ENCODE data around the gene ING3. TPM values are rescaled to one million over a fixed set of nuclear protein-coding genes. Genes with fewer than 3 reads are reported as not detected.
"Not testable (repeated sequence)": the region's sequence is repeated elsewhere in the genome, so short reads cannot be mapped to it uniquely, and the experiment has no call there.

ING3 gene
- total RNA-seq, 4 donors from 2014 or later: 5.8 to 9.9 (median 6.7) TPM

DNA sequence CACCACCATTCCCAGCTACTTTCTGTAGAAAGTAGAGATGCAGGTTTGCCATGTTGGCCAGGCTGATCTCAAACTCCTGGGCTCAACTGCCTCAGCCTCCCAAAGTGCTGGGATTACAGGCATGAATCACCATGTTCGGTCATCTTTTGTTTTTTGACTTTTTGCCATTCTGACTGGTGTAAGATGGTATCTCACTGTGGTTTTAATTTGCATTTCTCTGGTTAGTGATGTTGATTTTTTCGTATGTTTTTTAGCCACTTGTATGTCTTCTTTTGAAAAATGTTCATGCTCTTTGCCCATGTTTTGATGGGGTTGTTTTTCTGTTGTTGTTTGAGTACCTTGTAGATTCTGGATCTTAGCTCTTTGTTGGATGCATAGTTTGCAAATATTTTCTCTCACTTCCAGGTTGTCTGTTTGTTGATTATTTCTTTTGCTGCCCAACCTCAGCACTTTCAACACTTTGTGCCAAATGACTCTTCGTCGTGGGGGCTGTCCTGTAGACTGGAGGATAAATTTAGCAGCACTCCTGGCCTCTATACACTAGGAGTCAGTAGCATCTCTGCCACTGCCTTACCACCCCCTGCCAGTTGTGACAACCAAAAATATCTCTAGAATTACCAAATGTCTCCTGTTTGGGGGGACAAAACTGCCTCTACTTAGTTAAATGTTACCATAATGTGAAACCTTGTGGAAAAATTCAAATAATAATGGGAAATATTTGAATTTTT is 31.5 kb downstream of the ING3 start:
- no peak overlapping the region for H3K27ac ChIP-seq
- no peak for TF ChIP-seq POLR2A (IDR thresholded peaks at IDR 0.05)
- TF ChIP-seq, protein P1, sequence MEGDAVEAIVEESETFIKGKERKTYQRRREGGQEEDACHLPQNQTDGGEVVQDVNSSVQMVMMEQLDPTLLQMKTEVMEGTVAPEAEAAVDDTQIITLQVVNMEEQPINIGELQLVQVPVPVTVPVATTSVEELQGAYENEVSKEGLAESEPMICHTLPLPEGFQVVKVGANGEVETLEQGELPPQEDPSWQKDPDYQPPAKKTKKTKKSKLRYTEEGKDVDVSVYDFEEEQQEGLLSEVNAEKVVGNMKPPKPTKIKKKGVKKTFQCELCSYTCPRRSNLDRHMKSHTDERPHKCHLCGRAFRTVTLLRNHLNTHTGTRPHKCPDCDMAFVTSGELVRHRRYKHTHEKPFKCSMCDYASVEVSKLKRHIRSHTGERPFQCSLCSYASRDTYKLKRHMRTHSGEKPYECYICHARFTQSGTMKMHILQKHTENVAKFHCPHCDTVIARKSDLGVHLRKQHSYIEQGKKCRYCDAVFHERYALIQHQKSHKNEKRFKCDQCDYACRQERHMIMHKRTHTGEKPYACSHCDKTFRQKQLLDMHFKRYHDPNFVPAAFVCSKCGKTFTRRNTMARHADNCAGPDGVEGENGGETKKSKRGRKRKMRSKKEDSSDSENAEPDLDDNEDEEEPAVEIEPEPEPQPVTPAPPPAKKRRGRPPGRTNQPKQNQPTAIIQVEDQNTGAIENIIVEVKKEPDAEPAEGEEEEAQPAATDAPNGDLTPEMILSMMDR (IDR thresholded peaks at IDR 0.05 in 4 of 5, conservative IDR thresholded peaks at IDR 0.05 in 1 of 5): no peak
- H3K4me3 ChIP-seq: no peak overlapping the region
- DNase-seq (no peak), ATAC-seq (no peak)
- no peaks in the 10 kb centered on the region for H3K27me3 ChIP-seq
- in situ Hi-C loops (cut with MboI; ENCODE audit: low sequenced_read_pairs in 4 of 4) (loop anchor here in 1 of 4 donors (10.0 kb wide), 1 partner anchor 123 kb away; no protein-coding TSS in a partner anchor), intact Hi-C loops (cut with DNase I; ENCODE audit: low total_unique reads) (no loop called here)
- no peaks in the 10 kb centered on the region for H3K4me1 ChIP-seq
- no peaks in the 10 kb centered on the region for H3K36me3 ChIP-seq
- H3K9me3 ChIP-seq: no peaks in the 10 kb centered on the region

DNA sequence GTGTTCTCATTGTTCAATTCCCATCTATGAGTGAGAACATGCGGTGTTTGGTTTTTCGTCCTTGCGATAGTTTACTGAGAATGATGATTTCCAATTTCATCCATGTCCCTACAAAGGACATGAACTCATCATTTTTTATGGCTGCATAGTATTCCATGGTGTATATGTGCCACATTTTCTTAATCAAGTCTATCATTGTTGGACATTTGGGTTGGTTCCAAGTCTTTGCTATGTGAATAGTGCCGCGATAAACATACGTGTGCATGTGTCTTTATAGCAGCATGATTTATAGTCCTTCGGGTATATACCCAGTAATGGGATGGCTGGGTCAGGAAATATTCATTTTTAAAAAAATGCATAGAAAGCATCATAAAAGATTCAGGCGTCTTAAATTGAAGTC is 33.0 kb downstream of the ING3 start:
- DNase-seq; H3K36me3 ChIP-seq; H3K27me3 ChIP-seq; H3K4me1 ChIP-seq; H3K4me3 ChIP-seq; intact Hi-C loops (cut with DNase I; ENCODE audit: low total_unique reads); H3K27ac ChIP-seq; ATAC-seq; H3K9me3 ChIP-seq: not testable (repeated sequence)
- in situ Hi-C loops (cut with MboI; ENCODE audit: low sequenced_read_pairs in 4 of 4): loop anchor here in 1 of 4 donors (10.0 kb wide), 1 partner anchor 121 kb away; no protein-coding TSS in a partner anchor

- peaks cover 0 to 3% of the 10 kb centered on the region in 2 donors for H3K4me1 ChIP-seq
- H3K27me3 ChIP-seq: no peaks in the 10 kb centered on the region
- H3K4me3 ChIP-seq: no peak overlapping the region
- no peak for ATAC-seq
- TF ChIP-seq POLR2A (IDR thresholded peaks at IDR 0.05): no peak
- TF ChIP-seq, protein P1 (IDR thresholded peaks at IDR 0.05 in 4 of 5, conservative IDR thresholded peaks at IDR 0.05 in 1 of 5): no peak
- H3K36me3 ChIP-seq: no peaks in the 10 kb centered on the region
- H3K9me3 ChIP-seq: no peaks in the 10 kb centered on the region
- H3K27ac ChIP-seq: peak overlapping the region in 2 of 4 donors; percentile 2 to 41
- intact Hi-C loops (cut with DNase I; ENCODE audit: low total_unique reads) (no loop called here), in situ Hi-C loops (cut with MboI; ENCODE audit: low sequenced_read_pairs in 4 of 4) (loop anchor here in 1 of 4 donors (10.0 kb wide), 1 partner anchor 120 kb away; no protein-coding TSS in a partner anchor)
- DNase-seq: no peak
Observed at GRCh38 chr7:120984406-120984805, 33.8 kb downstream of the ING3 start.

DNA sequence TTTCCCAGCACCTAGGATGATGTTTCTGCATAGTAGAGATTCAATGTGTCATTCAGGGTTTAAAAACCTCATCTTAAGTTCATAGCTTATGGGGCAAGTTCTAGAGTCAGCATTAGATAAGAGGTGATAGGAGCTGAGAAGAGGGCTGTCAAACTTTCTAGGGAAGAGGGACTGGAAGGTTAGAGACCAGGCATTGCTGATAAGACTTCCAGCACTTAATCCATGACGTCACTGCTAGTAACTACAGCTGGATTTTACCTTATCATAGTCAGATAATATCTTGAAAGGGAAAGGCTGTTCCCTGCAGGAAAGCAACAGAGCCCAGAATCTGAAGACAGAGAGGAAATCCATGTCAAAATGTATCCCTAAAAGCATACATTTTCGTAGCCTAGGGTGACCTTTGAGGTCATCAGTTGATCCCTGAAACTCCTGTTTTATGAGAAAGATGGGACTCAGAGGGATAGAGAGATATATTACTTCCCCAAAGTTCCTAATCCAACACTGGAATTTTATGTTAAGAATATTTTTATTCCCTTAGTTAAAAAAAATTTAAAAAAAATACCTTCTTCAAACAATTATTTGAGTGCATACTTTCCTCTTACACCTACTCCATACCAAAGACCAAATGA is 34.7 kb downstream of the ING3 start:
- Histone ChIP-seq H3K27me3 (no peaks in the 10 kb centered on the region), H3K9me3 (no peaks in the 10 kb centered on the region), H3K27ac (peak overlapping the region in 2 of 4 donors; percentile 2 to 41), H3K36me3 (no peaks in the 10 kb centered on the region), H3K4me1 (peaks cover 0 to 3% of the 10 kb centered on the region in 2 donors), H3K4me3 (no peak overlapping the region)
- intact Hi-C loops (cut with DNase I; ENCODE audit: low total_unique reads): no loop called here
- DNase-seq (no peak), ATAC-seq (no peak)
- in situ Hi-C loops (cut with MboI; ENCODE audit: low sequenced_read_pairs in 4 of 4): loop anchor here in 2 of 4 donors (5.0 to 10.0 kb wide), 2 partner anchors 97 to 120 kb away; no protein-coding TSS in a partner anchor
- TF ChIP-seq POLR2A (IDR thresholded peaks at IDR 0.05): no peak
- TF ChIP-seq, protein P1 (IDR thresholded peaks at IDR 0.05 in 4 of 5, conservative IDR thresholded peaks at IDR 0.05 in 1 of 5): no peak

DNA sequence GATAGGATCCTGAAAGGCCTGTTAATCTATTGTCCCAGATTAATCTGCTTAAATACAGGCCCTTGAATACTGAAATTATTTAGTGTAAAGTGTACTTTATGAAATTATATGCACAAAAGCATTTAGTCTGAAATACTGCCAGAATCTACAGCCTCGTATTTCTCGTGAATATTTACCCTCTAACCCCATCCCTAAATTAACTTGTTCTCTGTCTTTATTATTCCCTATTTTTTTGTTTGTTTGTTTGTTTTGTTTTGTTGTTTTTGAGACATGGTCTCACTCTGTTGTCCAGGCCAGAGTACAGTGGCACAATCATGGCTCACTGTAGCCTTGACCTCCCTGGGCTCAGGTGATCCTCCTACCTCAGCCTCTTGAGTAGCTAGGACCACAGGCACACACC is 35.3 kb downstream of the ING3 start:
- H3K27ac ChIP-seq: no peak overlapping the region
- in situ Hi-C loops (cut with MboI; ENCODE audit: low sequenced_read_pairs in 4 of 4): loop anchor here in 2 of 4 donors (5.0 to 10.0 kb wide), 2 partner anchors 96 to 119 kb away; no protein-coding TSS in a partner anchor
- TF ChIP-seq, protein P1 (IDR thresholded peaks at IDR 0.05 in 4 of 5, conservative IDR thresholded peaks at IDR 0.05 in 1 of 5): no peak
- no peak for TF ChIP-seq POLR2A (IDR thresholded peaks at IDR 0.05)

More for the DNA sequence above, 35.3 kb downstream of the ING3 start:
- intact Hi-C loops (cut with DNase I; ENCODE audit: low total_unique reads): no loop called here
- H3K4me1 ChIP-seq: peaks cover 0 to 3% of the 10 kb centered on the region in 2 donors
- no peak overlapping the region for H3K4me3 ChIP-seq
- no peaks in the 10 kb centered on the region for H3K36me3 ChIP-seq
- no peaks in the 10 kb centered on the region for H3K27me3 ChIP-seq
- H3K9me3 ChIP-seq: no peaks in the 10 kb centered on the region
- ATAC-seq (no peak), DNase-seq (no peak)

Measured in gastrocnemius medialis (tissue), 4 donors.